Activated CD4-positive, CD25-positive, alpha-beta regulatory T cell treated with anti-CD3 and anti-CD28 coated beads, Interleukin-2, amount 50 U/mL, for 16 hours (primary cell): ENCODE results near the gene KRTAP12-3.
"Not testable (repeated sequence)": the region's sequence is repeated elsewhere in the genome, so short reads cannot be mapped to it uniquely, and the experiment has no call there.

Experiments used
- DNase-seq: peaks from one replicate; pipeline ENCODE4 v3.0.0-alpha.2; 2020; ENCODE audit warnings: low read depth, low spot score

Gene KRTAP12-3

GRCh38 chr21:44650973-44651675 is 6.6 kb upstream of the KRTAP12-3 start:
- no peak for DNase-seq

GRCh38 chr21:44653123-44653522 is 4.6 kb upstream of the KRTAP12-3 start:
- no peak for DNase-seq

- no peak for DNase-seq
Observed at GRCh38 chr21:44653656-44654575, 3.8 kb upstream of the KRTAP12-3 start.

GRCh38 chr21:44654576-44655175 is 3.1 kb upstream of the KRTAP12-3 start, which contains the start of gene KRTAP12-4:
Gene KRTAP12-4, minus strand, starts transcription at chr21:44654659. Its CDS starts 45 bp downstream, at chr21:44654614.
- no peak for DNase-seq

GRCh38 chr21:44656868-44657267 is 864 bp upstream of the KRTAP12-3 start:
- DNase-seq = no peak

GRCh38 chr21:44658541-44658910 is 794 bp downstream of the KRTAP12-3 start:
- DNase-seq = no peak

DNA sequence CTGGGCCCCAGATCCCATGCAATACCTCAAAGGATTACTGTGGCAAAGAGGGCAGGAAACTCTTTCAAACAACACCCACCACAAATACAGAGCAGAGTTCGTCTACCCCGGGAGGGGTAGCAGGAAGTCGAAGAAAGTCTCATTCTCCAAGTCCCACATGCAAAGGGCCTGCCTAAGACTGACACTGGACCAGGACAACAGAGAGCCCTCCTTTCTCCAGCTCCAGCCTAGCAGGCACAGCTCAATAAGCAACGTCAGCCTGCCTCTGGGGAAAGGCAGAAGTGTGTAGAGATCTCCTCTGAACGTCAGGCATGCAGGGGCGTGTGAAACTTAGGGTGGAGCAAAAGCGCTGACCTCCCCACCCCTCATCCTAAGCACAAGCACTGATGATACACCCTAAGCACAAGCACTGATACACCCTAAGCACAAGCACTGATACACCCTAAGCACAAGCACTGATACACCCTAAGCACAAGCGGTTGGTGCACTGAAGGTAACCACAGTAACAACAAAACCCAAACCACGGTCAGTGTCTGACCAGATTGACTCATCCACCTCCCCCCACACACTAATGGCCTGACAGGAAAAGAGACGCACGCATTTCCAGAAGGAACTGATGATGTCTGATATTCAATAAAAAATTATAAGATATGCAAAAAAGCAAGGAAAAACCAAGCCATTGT is 1.3 kb downstream of the KRTAP12-3 start:
- DNase-seq = no peak

DNA sequence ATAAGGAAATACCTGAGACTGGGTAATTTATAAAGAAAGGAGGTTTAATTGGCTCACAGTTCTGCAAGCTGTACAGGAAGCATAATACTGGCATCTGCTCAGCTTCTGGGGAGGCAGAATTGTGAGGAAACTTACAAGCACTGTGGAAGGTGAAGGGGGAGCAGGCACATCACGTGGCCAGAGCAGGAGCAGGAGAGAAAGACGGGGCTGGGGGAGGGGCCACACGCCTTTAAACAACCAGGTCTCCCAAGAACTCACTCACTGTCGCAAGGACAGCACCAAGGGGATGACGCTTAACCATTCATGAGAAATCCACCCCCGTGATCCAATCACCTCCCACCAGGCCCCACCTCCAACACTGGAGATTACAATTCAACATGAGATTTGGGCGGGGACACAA is 3.8 kb downstream of the KRTAP12-3 start:
- not testable (repeated sequence) for DNase-seq

DNA sequence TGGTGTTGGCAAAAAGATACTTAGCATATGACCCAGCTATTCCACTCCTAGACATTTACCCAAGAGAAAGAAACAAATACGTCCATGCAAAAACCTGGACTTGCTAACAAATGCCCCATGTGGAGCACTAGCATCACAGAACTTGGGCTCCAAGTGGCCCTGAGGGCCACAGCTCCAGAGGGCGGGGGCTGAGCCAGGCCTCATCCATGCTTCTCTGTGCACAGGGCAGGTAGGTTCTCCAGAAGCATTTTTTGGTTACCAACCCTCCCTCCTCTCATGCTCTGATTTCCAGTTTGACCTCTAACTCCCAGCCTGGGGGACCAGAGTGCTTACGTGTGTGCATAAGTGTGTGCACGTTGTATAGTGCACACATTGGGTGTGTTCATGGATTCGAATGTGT is 7.0 kb downstream of the KRTAP12-3 start:
- DNase-seq = no peak

DNA sequence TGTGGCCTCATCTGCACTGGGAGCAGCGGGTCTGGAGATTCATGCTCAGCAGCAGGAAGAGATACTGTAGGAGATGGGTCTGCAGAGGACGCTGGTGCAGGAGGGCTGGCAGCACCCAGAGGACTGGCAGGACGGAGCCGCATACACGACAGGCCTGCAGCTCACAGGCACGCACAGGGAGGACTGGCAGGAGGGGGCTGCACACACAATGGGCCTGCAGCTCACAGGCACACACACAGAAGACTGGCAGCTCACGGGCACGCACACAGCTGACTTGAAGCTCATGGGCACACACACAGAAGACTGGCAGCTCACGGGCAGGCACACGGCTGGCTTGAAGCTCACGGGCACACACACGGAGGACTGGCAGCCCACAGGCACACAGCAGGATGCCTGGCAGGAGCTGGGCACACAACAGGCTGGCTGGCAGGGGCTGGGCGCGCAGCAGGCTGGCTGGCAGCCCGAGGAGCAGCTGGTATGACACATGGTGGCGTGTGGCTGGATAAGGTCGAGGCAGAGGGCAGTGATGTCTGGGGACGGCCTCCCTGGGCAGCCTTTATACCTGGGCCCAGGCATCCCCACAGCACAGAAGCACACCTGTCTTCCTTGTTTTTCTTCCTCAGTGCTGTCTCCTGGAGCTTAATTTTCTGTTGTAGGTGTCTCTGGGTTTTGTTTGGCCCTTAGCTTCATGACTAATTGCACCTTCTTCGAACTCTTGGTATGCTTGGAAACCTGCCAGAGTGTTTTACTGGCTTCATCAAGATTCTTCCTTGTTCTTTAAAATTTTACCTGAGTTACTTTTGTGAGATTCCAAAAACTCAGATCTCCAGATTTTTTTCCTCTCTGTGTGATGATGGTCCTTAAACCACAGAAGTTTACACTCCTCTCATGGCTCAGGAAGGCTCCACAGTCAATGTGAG is 8.9 kb downstream of the KRTAP12-3 start, which contains the start of gene KRTAP12-2:
Gene KRTAP12-2 (minus strand): TSS at position 527 of the 920 bp plus-strand sequence. CDS start 41 bp downstream, at position 486.
- DNase-seq = no peak

- DNase-seq = no peak
Observed at GRCh38 chr21:44667612-44668011, 9.9 kb downstream of the KRTAP12-3 start.

- no peak for DNase-seq
Observed at GRCh38 chr21:44670642-44671432, 13.1 kb downstream of the KRTAP12-3 start.

- DNase-seq = no peak
Observed at GRCh38 chr21:44671911-44672310, 14.2 kb downstream of the KRTAP12-3 start.

- no peak for DNase-seq
Observed at GRCh38 chr21:44677881-44678280, 20.1 kb downstream of the KRTAP12-3 start.

GRCh38 chr21:44681152-44681551 is 23.4 kb downstream of the KRTAP12-3 start:
- no peak for DNase-seq

GRCh38 chr21:44681861-44682579 is 24.3 kb downstream of the KRTAP12-3 start, which contains the start of gene KRTAP12-1:
Gene KRTAP12-1, minus strand, starts transcription at chr21:44682163. Its CDS starts 40 bp downstream, at chr21:44682123.
- DNase-seq = no peak

DNA sequence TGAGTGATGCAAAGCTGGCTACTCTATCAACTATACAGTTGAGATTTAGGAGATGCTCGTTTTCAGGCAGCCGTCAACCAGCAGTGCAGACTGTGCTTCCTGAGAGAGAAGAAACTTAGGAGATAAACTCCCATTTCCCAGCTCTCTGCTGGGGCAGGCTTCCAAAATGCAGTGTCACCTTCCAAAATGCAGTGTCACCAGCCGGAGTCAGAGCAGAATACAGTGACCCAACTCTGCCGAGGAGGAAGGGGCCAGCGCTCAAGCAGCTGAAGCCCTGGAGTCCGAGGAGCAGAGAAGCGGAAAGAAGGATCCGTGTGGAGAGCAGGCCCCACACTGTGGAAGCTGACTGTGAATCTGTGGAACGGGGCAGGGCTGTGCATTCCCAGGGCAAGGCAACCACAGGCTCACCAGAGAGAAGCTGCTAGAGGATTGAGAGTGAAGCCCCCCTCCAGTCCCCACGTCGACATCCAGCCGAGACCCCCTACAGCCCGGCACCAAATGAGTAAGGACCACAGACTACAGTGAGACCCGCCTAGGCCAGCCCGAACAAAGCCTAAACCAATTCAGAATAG is 24.9 kb downstream of the KRTAP12-3 start:
- no peak for DNase-seq

DNA sequence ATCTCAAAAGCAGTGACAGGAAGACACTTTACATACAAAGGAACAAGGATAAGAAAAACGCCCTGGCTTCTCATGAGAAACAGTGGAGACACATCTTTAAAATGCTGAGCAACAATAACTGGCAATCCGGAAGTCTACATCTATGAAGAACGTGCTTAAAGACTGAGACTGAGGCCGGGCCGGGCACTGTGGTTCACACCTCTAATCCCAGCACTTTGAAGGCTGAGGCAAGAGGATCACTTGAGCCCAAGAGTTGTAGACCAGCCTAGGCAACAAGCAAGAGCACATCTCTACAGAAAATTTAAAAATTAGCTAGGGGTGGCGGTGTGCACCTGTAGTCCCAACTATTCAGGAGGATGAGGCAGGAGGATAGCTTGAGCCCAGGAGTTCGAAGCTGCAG is 26.3 kb downstream of the KRTAP12-3 start:
- DNase-seq = no peak

- DNase-seq = no peak
Observed at GRCh38 chr21:44684483-44684882, 26.8 kb downstream of the KRTAP12-3 start.
